Left lung (tissue), 10 donors: ENCODE data around the gene WDR59. TPM values are rescaled to one million over a fixed set of nuclear protein-coding genes. Genes with fewer than 3 reads are reported as not detected.
"Not testable (repeated sequence)": the region's sequence is repeated elsewhere in the genome, so short reads cannot be mapped to it uniquely, and the experiment has no call there.

Source experiments
- ATAC-seq: fragments of 200-7000 bp; cut with Tn5 transposase; one replicate; pipeline ENCODE4 v1.9.1; 2020; ENCODE audit warnings: moderate library complexity
- DNase-seq, 4 donors: peaks; one replicate each; pipeline ENCODE4 v3.0.0-alpha.2; 2013 to 2020
- H3K27ac ChIP-seq, 2 donors: fragments of 200-600 bp; sonication (generic) in 1 of 2; one replicate each; pipeline versions ENCODE4 v1.5.0 to v1.8.0; 2020 to 2021
- H3K27me3 ChIP-seq, 2 donors: fragments of 200-600 bp; sonication (generic) in 1 of 2; one replicate each; pipeline versions ENCODE4 v1.5.0 to v1.8.0; 2020 to 2021
- H3K36me3 ChIP-seq, 2 donors: fragments of 200-600 bp; sonication (generic) in 1 of 2; one replicate each; pipeline versions ENCODE4 v1.5.0 to v1.8.0; 2020 to 2021
- H3K4me1 ChIP-seq, 2 donors: fragments of 200-600 bp; one replicate each; pipeline ENCODE4 v1.8.0; 2021
- H3K4me3 ChIP-seq, 2 donors: fragments of 200-600 bp; sonication (generic) in 1 of 2; one replicate each; pipeline versions ENCODE4 v1.5.0 to v1.8.0; 2020 to 2021; ENCODE audit warnings: mild to moderate bottlenecking in 1 of 2
- H3K9me3 ChIP-seq, 2 donors: fragments of 200-600 bp; sonication (generic) in 1 of 2; one replicate each; pipeline versions ENCODE4 v1.5.0 to v1.8.0; 2020 to 2021
- intact Hi-C, 2 donors: fragments of 100-400 bp; cut with DNase I; formaldehyde crosslinking; loops; one replicate each; pipeline versions ENCODE4 v1.11.2 to v1.14.2; 2022
- polyA plus RNA-seq, 6 donors: library from polyadenylated mRNA; unstranded; fragments of 120-200 nt; gene quantifications; one replicate each; pipeline ENCODE4 v1.2.1, GENCODE V29; 2013; ENCODE audit not compliant: insufficient read length in 6 of 6
- total RNA-seq, 2 donors: library from RNA; stranded (reverse); fragmentation: NEBNext Ultra II Directional; extraction: Animal tissue kit (Norgen Biotek cat#: 25700); gene quantifications; one replicate each; pipeline ENCODE4 v1.2.1, GENCODE V29; 2021
- TF ChIP-seq, protein P1 (sequence below), 2 donors: fragments of 200-600 bp; sonication (generic) in 1 of 2; IDR thresholded peaks; one replicate each; pipeline versions ENCODE4 v1.5.0 to v1.8.0; 2021; ENCODE audit warnings: antibody characterized with exemption in 2 of 2
- donor health status: DM: no; HTN: yes; CAD: no.
- donor health status: DM: no; HTN: no; CAD: no.

WDR59 gene
- total and polyA plus RNA-seq, 8 donors, result 46.9 to 113 (median 97.6) TPM

GRCh38 chr16:74909665-74910064 is 75.3 kb downstream of the WDR59 start:
- intact Hi-C loops, result no loop called here
- H3K36me3 ChIP-seq, result peaks cover 0 to 78% of the 10 kb centered on the region in 2 donors
- TF ChIP-seq, protein P1, sequence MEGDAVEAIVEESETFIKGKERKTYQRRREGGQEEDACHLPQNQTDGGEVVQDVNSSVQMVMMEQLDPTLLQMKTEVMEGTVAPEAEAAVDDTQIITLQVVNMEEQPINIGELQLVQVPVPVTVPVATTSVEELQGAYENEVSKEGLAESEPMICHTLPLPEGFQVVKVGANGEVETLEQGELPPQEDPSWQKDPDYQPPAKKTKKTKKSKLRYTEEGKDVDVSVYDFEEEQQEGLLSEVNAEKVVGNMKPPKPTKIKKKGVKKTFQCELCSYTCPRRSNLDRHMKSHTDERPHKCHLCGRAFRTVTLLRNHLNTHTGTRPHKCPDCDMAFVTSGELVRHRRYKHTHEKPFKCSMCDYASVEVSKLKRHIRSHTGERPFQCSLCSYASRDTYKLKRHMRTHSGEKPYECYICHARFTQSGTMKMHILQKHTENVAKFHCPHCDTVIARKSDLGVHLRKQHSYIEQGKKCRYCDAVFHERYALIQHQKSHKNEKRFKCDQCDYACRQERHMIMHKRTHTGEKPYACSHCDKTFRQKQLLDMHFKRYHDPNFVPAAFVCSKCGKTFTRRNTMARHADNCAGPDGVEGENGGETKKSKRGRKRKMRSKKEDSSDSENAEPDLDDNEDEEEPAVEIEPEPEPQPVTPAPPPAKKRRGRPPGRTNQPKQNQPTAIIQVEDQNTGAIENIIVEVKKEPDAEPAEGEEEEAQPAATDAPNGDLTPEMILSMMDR (IDR thresholded peaks at IDR 0.05), result no peak

GRCh38 chr16:74908759-74909158 is 76.2 kb downstream of the WDR59 start:
- H3K4me3 ChIP-seq, DNase-seq, H3K27ac ChIP-seq, H3K4me1 ChIP-seq, H3K27me3 ChIP-seq, intact Hi-C loops, ATAC-seq: not testable (repeated sequence)
- H3K9me3 ChIP-seq, result peaks cover 0 to 24% of the 10 kb centered on the region in 2 donors
- peaks cover 0 to 73% of the 10 kb centered on the region in 2 donors for H3K36me3 ChIP-seq

More at GRCh38 chr16:74909665-74910064, 75.3 kb downstream of the WDR59 start:
- peaks cover 0 to 29% of the 10 kb centered on the region in 2 donors for H3K9me3 ChIP-seq
- DNase-seq (no peak), ATAC-seq (no peak)
- H3K4me1 ChIP-seq, result no peaks in the 10 kb centered on the region
- no peaks in the 10 kb centered on the region for H3K27me3 ChIP-seq
- H3K27ac ChIP-seq, result no peak overlapping the region
- H3K4me3 ChIP-seq, result no peak overlapping the region

DNA sequence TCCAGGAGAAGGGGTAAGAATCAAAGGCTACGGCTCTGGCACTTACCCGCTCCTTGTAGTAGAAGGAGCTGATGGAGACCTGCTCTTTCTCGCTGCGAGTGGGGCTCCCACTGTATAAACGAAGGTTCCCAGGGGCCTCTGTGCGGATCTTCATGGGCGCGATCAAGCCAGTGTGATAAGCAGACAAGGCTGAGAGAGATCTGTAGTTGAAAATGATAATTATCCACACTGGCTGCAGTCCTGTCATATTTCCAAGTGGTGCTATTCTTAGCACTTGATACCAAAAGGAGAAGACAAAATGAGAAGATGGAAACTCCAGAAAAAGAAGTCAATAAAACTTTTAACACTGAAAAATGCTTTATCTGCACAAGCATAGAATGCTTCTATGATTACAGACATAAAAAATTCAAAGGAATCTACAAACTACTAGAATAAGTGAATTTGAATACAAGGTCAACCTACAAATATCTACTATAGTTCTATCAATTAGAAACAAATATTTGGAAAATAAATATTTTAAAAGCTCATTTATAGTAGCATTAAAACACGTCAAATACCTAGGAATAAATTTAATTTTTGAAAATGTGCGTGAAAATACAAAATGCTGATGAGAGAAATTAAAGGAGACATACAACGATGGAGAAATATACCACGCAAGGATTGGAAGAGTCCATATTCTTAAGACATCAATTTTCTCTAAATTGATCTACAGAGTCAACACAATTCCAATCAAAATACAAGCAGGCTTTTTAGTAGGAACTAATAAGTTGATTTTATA is 80.8 kb downstream of the WDR59 start:
- no peak for DNase-seq
- TF ChIP-seq, protein P1 (IDR thresholded peaks at IDR 0.05), result no peak
- no peak for ATAC-seq

GRCh38 chr16:74903120-74903519 is 81.8 kb downstream of the WDR59 start:
- Histone ChIP-seq H3K4me1 (no peaks in the 10 kb centered on the region), H3K36me3 (peaks cover 0 to 62% of the 10 kb centered on the region in 2 donors), H3K4me3 (no peak overlapping the region), H3K27ac (no peak overlapping the region), H3K9me3 (no peaks in the 10 kb centered on the region), H3K27me3 (no peaks in the 10 kb centered on the region)
- TF ChIP-seq, protein P1 (IDR thresholded peaks at IDR 0.05), result no peak
- no peak for ATAC-seq
- intact Hi-C loops, result no loop called here
- no peak for DNase-seq

More for the DNA sequence above, 80.8 kb downstream of the WDR59 start:
- H3K27me3 ChIP-seq, result no peaks in the 10 kb centered on the region
- intact Hi-C loops, result no loop called here
- no peak overlapping the region for H3K4me3 ChIP-seq
- H3K4me1 ChIP-seq, result no peaks in the 10 kb centered on the region
- H3K27ac ChIP-seq, result no peak overlapping the region
- H3K9me3 ChIP-seq, result no peaks in the 10 kb centered on the region
- H3K36me3 ChIP-seq, result peaks cover 0 to 61% of the 10 kb centered on the region in 2 donors

GRCh38 chr16:74902161-74902560 is 82.8 kb downstream of the WDR59 start:
- H3K36me3 ChIP-seq, result peaks cover 0 to 62% of the 10 kb centered on the region in 2 donors
- TF ChIP-seq, protein P1 (IDR thresholded peaks at IDR 0.05), result no peak

More at GRCh38 chr16:74902161-74902560, 82.8 kb downstream of the WDR59 start:
- Histone ChIP-seq H3K4me3 (no peak overlapping the region), H3K27me3 (no peaks in the 10 kb centered on the region), H3K9me3 (no peaks in the 10 kb centered on the region), H3K4me1 (no peaks in the 10 kb centered on the region), H3K27ac (no peak overlapping the region)
- intact Hi-C loops, result no loop called here
- ATAC-seq (no peak), DNase-seq (no peak)
